Measurements from ENCODE around the gene ANKRD29.

ANKRD29 gene

DNA sequence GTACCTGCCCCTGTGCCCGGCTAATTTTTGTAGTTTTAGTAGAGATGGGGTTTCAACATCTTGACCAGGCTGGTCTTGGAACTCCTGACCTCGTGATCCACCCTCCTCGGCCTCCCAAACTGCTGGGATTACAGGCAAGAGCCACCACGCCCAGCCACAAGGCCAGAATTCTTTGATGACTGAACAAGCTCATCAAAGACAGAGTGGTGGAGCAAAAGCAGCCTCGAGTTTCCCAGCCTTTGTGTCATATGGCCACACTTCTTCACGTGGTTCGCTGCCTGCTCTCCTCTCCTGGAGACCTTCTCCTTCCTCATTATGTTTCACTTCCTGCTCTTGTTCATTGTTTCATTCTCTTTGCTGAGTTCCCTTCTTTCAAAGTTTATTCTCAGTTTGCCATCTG, 66.5 kb downstream of the ANKRD29 start:
- TF ChIP-seq, protein P1, sequence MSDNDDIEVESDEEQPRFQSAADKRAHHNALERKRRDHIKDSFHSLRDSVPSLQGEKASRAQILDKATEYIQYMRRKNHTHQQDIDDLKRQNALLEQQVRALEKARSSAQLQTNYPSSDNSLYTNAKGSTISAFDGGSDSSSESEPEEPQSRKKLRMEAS (IDR thresholded peaks at IDR 0.05): no peak
- TF ChIP-seq YY1 (IDR thresholded peaks at IDR 0.05; ENCODE audit: low read depth) (no peak), ZBTB7A (IDR thresholded peaks at IDR 0.05; ENCODE audit: low read depth) (no peak), TEAD4 (IDR thresholded peaks at IDR 0.05) (no peak), CREB1 (IDR thresholded peaks at IDR 0.05; ENCODE audit: low read depth) (no peak), RAD21 (IDR thresholded peaks at IDR 0.05; ENCODE audit: low read depth) (no peak), CEBPB (IDR thresholded peaks at IDR 0.05) (no peak), NFIC (IDR thresholded peaks at IDR 0.05) (no peak), EGR1 (IDR thresholded peaks at IDR 0.05) (no peak), EP300 (IDR thresholded peaks at IDR 0.05; ENCODE audit: borderline replicate concordance) (no peak), TAF1 (IDR thresholded peaks at IDR 0.05; ENCODE audit: low read depth) (no peak), FOXM1 (IDR thresholded peaks at IDR 0.05; ENCODE audit: borderline replicate concordance, low read depth) (no peak), TCF12 (IDR thresholded peaks at IDR 0.05; ENCODE audit: low read depth) (no peak)
- TF ChIP-seq, protein P2, sequence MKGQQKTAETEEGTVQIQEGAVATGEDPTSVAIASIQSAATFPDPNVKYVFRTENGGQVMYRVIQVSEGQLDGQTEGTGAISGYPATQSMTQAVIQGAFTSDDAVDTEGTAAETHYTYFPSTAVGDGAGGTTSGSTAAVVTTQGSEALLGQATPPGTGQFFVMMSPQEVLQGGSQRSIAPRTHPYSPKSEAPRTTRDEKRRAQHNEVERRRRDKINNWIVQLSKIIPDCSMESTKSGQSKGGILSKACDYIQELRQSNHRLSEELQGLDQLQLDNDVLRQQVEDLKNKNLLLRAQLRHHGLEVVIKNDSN (IDR thresholded peaks at IDR 0.05): no peak
- TF ChIP-seq, protein P3, sequence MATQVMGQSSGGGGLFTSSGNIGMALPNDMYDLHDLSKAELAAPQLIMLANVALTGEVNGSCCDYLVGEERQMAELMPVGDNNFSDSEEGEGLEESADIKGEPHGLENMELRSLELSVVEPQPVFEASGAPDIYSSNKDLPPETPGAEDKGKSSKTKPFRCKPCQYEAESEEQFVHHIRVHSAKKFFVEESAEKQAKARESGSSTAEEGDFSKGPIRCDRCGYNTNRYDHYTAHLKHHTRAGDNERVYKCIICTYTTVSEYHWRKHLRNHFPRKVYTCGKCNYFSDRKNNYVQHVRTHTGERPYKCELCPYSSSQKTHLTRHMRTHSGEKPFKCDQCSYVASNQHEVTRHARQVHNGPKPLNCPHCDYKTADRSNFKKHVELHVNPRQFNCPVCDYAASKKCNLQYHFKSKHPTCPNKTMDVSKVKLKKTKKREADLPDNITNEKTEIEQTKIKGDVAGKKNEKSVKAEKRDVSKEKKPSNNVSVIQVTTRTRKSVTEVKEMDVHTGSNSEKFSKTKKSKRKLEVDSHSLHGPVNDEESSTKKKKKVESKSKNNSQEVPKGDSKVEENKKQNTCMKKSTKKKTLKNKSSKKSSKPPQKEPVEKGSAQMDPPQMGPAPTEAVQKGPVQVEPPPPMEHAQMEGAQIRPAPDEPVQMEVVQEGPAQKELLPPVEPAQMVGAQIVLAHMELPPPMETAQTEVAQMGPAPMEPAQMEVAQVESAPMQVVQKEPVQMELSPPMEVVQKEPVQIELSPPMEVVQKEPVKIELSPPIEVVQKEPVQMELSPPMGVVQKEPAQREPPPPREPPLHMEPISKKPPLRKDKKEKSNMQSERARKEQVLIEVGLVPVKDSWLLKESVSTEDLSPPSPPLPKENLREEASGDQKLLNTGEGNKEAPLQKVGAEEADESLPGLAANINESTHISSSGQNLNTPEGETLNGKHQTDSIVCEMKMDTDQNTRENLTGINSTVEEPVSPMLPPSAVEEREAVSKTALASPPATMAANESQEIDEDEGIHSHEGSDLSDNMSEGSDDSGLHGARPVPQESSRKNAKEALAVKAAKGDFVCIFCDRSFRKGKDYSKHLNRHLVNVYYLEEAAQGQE (IDR thresholded peaks at IDR 0.05; ENCODE audit: low read depth): no peak

DNA sequence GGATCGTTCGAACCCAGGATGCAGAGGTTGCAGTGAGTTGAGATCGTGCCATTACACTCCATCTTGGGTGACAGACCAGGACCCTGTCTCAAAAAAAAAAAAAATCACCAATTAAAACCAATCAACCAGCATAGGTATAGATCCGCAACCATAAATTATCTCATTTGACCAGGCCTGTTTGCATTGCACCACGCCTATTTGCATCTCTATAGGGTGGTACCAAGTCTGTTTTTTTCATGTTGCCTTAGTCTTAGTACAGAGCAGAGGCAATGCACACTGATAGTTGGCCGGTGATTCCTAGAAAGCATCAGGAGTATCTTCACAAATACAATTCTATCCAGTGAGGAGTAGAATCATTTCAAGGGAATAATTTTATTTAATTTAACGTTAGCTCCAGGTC, 67.1 kb downstream of the ANKRD29 start:
- no peak for TF ChIP-seq YY1 (IDR thresholded peaks at IDR 0.05; ENCODE audit: low read depth)
- TF ChIP-seq TEAD4 (IDR thresholded peaks at IDR 0.05): no peak
- no peak for TF ChIP-seq EGR1 (IDR thresholded peaks at IDR 0.05)
- no peak for TF ChIP-seq NFIC (IDR thresholded peaks at IDR 0.05)
- TF ChIP-seq FOXM1 (IDR thresholded peaks at IDR 0.05; ENCODE audit: borderline replicate concordance, low read depth): no peak
- TF ChIP-seq ZBTB7A (IDR thresholded peaks at IDR 0.05; ENCODE audit: low read depth): no peak
- TF ChIP-seq, protein P3 (IDR thresholded peaks at IDR 0.05; ENCODE audit: low read depth): no peak
- TF ChIP-seq RAD21 (IDR thresholded peaks at IDR 0.05; ENCODE audit: low read depth): no peak
- TF ChIP-seq, protein P2 (IDR thresholded peaks at IDR 0.05): no peak
- TF ChIP-seq CREB1 (IDR thresholded peaks at IDR 0.05; ENCODE audit: low read depth): no peak
- no peak for TF ChIP-seq EP300 (IDR thresholded peaks at IDR 0.05; ENCODE audit: borderline replicate concordance)
- TF ChIP-seq, protein P1 (IDR thresholded peaks at IDR 0.05): no peak
- no peak for TF ChIP-seq CEBPB (IDR thresholded peaks at IDR 0.05)
- no peak for TF ChIP-seq TAF1 (IDR thresholded peaks at IDR 0.05; ENCODE audit: low read depth)
- TF ChIP-seq TCF12 (IDR thresholded peaks at IDR 0.05; ENCODE audit: low read depth): no peak

DNA sequence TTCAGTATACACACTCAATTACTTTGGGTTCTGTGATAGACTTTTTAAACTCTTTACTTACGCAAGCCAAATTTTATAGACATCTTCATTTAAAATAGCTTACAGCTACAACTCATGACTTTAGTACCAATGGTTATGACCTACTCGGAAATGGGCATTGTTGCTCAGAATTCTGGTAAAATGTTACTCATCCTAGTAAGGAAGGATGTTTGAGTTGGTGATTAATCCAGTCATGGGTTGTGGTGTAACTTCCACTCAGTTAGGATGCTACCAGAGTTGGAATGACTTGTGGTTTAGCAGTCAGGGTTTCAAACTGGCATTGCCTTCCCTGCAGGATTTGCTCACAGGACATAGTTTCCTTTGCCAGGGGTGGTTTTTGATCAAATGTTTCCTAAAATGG, 69.0 kb downstream of the ANKRD29 start:
- TF ChIP-seq CEBPB (IDR thresholded peaks at IDR 0.05) (no peak), TAF1 (IDR thresholded peaks at IDR 0.05; ENCODE audit: low read depth) (no peak), FOXM1 (IDR thresholded peaks at IDR 0.05; ENCODE audit: borderline replicate concordance, low read depth) (no peak), CREB1 (IDR thresholded peaks at IDR 0.05; ENCODE audit: low read depth) (no peak)
- TF ChIP-seq, protein P1 (IDR thresholded peaks at IDR 0.05): no peak

DNA sequence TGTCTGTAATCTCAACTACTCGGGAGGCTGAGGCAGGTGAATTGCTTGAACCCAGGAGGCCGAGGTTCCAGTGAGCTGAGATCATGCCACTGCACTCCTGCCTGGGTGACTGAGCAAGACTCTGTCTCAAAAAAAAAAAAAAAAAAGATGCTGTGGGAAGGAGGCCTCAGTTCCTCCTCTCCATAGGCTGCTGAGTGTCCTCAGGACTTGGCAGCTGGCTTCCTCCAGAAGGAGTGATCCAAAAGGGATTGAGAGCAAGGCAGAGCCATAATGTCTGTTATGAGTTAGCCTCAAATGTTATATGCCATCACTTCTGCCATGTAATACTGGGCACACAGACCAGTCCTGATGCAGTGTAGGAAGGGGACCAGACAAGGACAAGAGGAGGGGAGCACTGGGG, 69.8 kb downstream of the ANKRD29 start:
- TF ChIP-seq TCF12 (IDR thresholded peaks at IDR 0.05; ENCODE audit: low read depth) (no peak), CEBPB (IDR thresholded peaks at IDR 0.05) (no peak), ZBTB7A (IDR thresholded peaks at IDR 0.05; ENCODE audit: low read depth) (no peak), TAF1 (IDR thresholded peaks at IDR 0.05; ENCODE audit: low read depth) (no peak), RAD21 (IDR thresholded peaks at IDR 0.05; ENCODE audit: low read depth) (no peak), CREB1 (IDR thresholded peaks at IDR 0.05; ENCODE audit: low read depth) (no peak), NFIC (IDR thresholded peaks at IDR 0.05) (no peak), TEAD4 (IDR thresholded peaks at IDR 0.05) (no peak), FOXM1 (IDR thresholded peaks at IDR 0.05; ENCODE audit: borderline replicate concordance, low read depth) (no peak), EGR1 (IDR thresholded peaks at IDR 0.05) (no peak), YY1 (IDR thresholded peaks at IDR 0.05; ENCODE audit: low read depth) (no peak), EP300 (IDR thresholded peaks at IDR 0.05; ENCODE audit: borderline replicate concordance) (no peak)
- TF ChIP-seq, protein P2 (IDR thresholded peaks at IDR 0.05): no peak
- TF ChIP-seq, protein P1 (IDR thresholded peaks at IDR 0.05): no peak
- TF ChIP-seq, protein P3 (IDR thresholded peaks at IDR 0.05; ENCODE audit: low read depth): no peak
